Panc1 (cell line): ENCODE measurements around the gene STXBP4. TPM values are rescaled to one million over a fixed set of nuclear protein-coding genes. Genes with fewer than 3 reads are reported as not detected.

Experiments
- ATAC-seq: fragments of 200-7000 bp; cut with Tn5 transposase; 2 replicates; pipeline ENCODE4 v1.9.1; 2020; ENCODE audit warnings: mild to moderate bottlenecking, moderate library complexity
- BruUV-seq: library from RNA; stranded (reverse); fragments of 400-500 nt; replicated peaks from 2 replicates; lab custom pipeline; 2021; lab: Mats Ljungman, UMichigan
- CTCF ChIA-PET: fragments of 300-600 bp; sonication (Branson Sonifier 250); formaldehyde crosslinking; loops from one replicate; lab custom pipeline; 2022; ENCODE audit warnings: antibody characterized with exemption; lab: Charles Lee
- POLR2A ChIA-PET: fragments of 300-600 bp; sonication (Branson Sonifier 250); formaldehyde crosslinking; loops from one replicate; lab custom pipeline; 2022; ENCODE audit warnings: antibody characterized with exemption; lab: Charles Lee
- DNase-seq: peaks from one replicate; pipeline ENCODE4 v3.0.0-alpha.2; 2010; ENCODE audit warnings: low read depth, low spot score
- H3K27ac ChIP-seq: 2 replicates; pipeline ENCODE4 v1.5.1; 2011; ENCODE audit warnings: mild to moderate bottlenecking, low read length, inconsistent platforms
- H3K27me3 ChIP-seq: fragments of 200-500 bp; sonication (Bioruptor generic); 2 replicates; pipeline ENCODE4 v1.6.0; 2014; ENCODE audit warnings: low read length, inconsistent platforms; ENCODE audit not compliant: control insufficient read depth, insufficient read depth
- H3K36me3 ChIP-seq: fragments of 200-500 bp; sonication (Bioruptor generic); 2 replicates; pipeline ENCODE4 v1.5.1; 2014; ENCODE audit warnings: inconsistent platforms, mild to moderate bottlenecking, low read length, moderate library complexity; ENCODE audit not compliant: control insufficient read depth, insufficient read depth
- H3K4me1 ChIP-seq: 2 replicates; pipeline ENCODE4 v1.5.1; 2011; ENCODE audit warnings: inconsistent platforms, mild to moderate bottlenecking, low read length, moderate library complexity; ENCODE audit not compliant: control insufficient read depth, insufficient read depth
- H3K4me3 ChIP-seq, 2 experiments: 2 replicates each; pipeline ENCODE4 v1.5.1; 2011 to 2012; ENCODE audit warnings: low read depth in 2 of 2, low read length in 2 of 2, mild to moderate bottlenecking in 2 of 2, inconsistent platforms in 1 of 2, moderate library complexity in 1 of 2
- H3K9me3 ChIP-seq: fragments of 200-500 bp; sonication (Bioruptor generic); 2 replicates; pipeline ENCODE4 v1.5.1; 2014; ENCODE audit warnings: low read depth, mild to moderate bottlenecking, inconsistent platforms, low read length, moderate library complexity; ENCODE audit not compliant: control insufficient read depth, insufficient read depth
- CTCF ChIP-seq: fragments of 450-650 bp; IDR thresholded peaks from 2 replicates; pipeline ENCODE4 v1.5.1; 2017; ENCODE audit warnings: mild to moderate bottlenecking
- POLR2AphosphoS5 ChIP-seq: IDR thresholded peaks from 2 replicates; pipeline ENCODE4 v1.6.1; 2012; ENCODE audit warnings: mild to moderate bottlenecking, low read depth, low read length, moderate library complexity
- SIN3A ChIP-seq: IDR thresholded peaks from 2 replicates; pipeline ENCODE4 v1.6.1; 2012; ENCODE audit warnings: low read depth, mild to moderate bottlenecking, low read length, moderate library complexity, borderline replicate concordance; ENCODE audit not compliant: insufficient read depth
- TCF7L2 ChIP-seq: IDR thresholded peaks from 2 replicates; pipeline ENCODE4 v1.6.1; 2011; ENCODE audit warnings: mild to moderate bottlenecking, low read depth, low read length, inconsistent platforms
- in situ Hi-C: cut with HindIII; loops from 2 replicates; pipeline ENCODE4 v1.10.0; 2016; ENCODE audit warnings: low sequenced_read_pairs, low pct_unique_long_range_greater_than_20kb
- intact Hi-C: fragments of 100-400 bp; cut with micrococcal nuclease; formaldehyde crosslinking; loops from one replicate; pipeline ENCODE4 v1.10.0; 2022; ENCODE audit not compliant: unreplicated experiment
- total RNA-seq: library from RNA; stranded (reverse); gene quantifications from one replicate; pipeline ENCODE4 v1.2.1, GENCODE V29; 2021; ENCODE audit not compliant: unreplicated experiment
- TF ChIP-seq, protein P1 (sequence below), 2 experiments: IDR thresholded peaks; 2 replicates each; pipeline ENCODE4 v1.6.1; 2011 to 2012; ENCODE audit warnings: low read depth in 2 of 2, control low read depth in 1 of 2, low read length in 1 of 2, mild to moderate bottlenecking in 1 of 2, moderate library complexity in 1 of 2; ENCODE audit not compliant: insufficient read depth in 1 of 2

The STXBP4 gene
- total RNA-seq, 1 experiment from 2014 or later = 12.8 TPM

DNA sequence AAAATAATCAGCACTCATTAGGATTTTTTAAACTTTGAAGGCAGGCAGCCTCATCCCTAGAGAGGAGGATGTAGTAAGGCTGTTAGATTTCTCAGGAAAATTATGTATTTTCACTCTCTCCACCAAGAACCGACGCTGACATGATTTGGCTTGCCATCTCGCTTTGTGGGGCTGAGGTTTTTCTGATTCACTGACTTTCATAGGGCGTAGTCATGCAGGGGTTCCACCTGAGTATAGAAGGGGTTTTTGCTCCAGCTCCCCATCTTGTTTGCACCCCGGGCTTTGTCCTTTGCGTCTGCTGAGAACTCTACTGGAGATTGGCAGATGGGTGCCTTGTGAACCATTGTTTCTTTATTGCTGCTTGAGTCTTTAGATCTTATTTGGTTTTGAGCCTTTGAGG lies 47.7 kb upstream of the STXBP4 start:
- Histone ChIP-seq H3K9me3 (peaks cover 10% of the 10 kb centered on the region; the same call in 1 of the 2 replicates), H3K27ac (no peak overlapping the region), H3K27me3 (no peaks in the 10 kb centered on the region), H3K36me3 (peaks cover 13% of the 10 kb centered on the region), H3K4me1 (no peaks in the 10 kb centered on the region), H3K4me3 (no peak overlapping the region)
- ChIA-PET CTCF (no interaction called here), POLR2A (no interaction called here)
- TF ChIP-seq TCF7L2 (no peak), CTCF (no peak), SIN3A (no peak), POLR2AphosphoS5 (no peak)
- TF ChIP-seq, protein P1, sequence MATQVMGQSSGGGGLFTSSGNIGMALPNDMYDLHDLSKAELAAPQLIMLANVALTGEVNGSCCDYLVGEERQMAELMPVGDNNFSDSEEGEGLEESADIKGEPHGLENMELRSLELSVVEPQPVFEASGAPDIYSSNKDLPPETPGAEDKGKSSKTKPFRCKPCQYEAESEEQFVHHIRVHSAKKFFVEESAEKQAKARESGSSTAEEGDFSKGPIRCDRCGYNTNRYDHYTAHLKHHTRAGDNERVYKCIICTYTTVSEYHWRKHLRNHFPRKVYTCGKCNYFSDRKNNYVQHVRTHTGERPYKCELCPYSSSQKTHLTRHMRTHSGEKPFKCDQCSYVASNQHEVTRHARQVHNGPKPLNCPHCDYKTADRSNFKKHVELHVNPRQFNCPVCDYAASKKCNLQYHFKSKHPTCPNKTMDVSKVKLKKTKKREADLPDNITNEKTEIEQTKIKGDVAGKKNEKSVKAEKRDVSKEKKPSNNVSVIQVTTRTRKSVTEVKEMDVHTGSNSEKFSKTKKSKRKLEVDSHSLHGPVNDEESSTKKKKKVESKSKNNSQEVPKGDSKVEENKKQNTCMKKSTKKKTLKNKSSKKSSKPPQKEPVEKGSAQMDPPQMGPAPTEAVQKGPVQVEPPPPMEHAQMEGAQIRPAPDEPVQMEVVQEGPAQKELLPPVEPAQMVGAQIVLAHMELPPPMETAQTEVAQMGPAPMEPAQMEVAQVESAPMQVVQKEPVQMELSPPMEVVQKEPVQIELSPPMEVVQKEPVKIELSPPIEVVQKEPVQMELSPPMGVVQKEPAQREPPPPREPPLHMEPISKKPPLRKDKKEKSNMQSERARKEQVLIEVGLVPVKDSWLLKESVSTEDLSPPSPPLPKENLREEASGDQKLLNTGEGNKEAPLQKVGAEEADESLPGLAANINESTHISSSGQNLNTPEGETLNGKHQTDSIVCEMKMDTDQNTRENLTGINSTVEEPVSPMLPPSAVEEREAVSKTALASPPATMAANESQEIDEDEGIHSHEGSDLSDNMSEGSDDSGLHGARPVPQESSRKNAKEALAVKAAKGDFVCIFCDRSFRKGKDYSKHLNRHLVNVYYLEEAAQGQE (IDR thresholded peaks at IDR 0.05; ENCODE audit: insufficient read depth in 1 of 2, low read depth in 2 of 2, low read length in 1 of 2) = no peak
- intact Hi-C loops (no loop called here), in situ Hi-C loops (no loop called here)
- no peak for DNase-seq
- no TSS peak for BruUV-seq
- ATAC-seq = no peak

DNA sequence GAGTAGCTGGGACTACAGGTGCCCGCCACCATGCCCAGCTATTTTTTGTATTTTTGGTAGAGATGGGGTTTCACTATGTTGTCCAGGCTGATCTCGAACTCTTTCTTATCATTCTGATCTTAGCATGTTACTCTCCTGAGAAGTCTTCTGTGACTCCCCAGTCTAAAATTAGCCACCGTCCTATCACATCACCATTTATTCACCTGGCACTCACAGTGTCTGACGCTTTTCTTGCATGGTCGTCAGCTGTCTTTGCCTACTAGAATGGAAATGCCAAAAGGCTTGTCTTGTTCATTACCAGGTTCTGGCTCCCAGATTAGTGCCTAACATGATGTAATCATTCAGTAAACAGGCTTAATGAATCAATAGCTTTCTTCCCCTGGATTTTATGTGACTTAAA lies 44.2 kb upstream of the STXBP4 start:
- no peak for TF ChIP-seq CTCF
- TF ChIP-seq, protein P1 (IDR thresholded peaks at IDR 0.05; ENCODE audit: insufficient read depth in 1 of 2, low read depth in 2 of 2, low read length in 1 of 2) = no peak
- TF ChIP-seq TCF7L2 = no peak
- TF ChIP-seq SIN3A = no peak
- no peak for TF ChIP-seq POLR2AphosphoS5
- Histone ChIP-seq H3K4me1 (no peaks in the 10 kb centered on the region), H3K27ac (no peak overlapping the region), H3K9me3 (no peaks in the 10 kb centered on the region), H3K36me3 (peaks cover 3% of the 10 kb centered on the region; the same call in 1 of the 2 replicates), H3K4me3 (no peak overlapping the region), H3K27me3 (no peaks in the 10 kb centered on the region)
- ATAC-seq (no peak), DNase-seq (no peak)
- ChIA-PET POLR2A (no interaction called here), CTCF (no interaction called here)
- in situ Hi-C loops (no loop called here), intact Hi-C loops (no loop called here)
- BruUV-seq = no TSS peak
